ENCODE measurements around the gene TMEM140. TPM values are rescaled to one million over a fixed set of nuclear protein-coding genes. Genes with fewer than 3 reads are reported as not detected.

The TMEM140 gene
- total RNA-seq, 1 experiment from 2014 or later: 3.2 TPM

DNA sequence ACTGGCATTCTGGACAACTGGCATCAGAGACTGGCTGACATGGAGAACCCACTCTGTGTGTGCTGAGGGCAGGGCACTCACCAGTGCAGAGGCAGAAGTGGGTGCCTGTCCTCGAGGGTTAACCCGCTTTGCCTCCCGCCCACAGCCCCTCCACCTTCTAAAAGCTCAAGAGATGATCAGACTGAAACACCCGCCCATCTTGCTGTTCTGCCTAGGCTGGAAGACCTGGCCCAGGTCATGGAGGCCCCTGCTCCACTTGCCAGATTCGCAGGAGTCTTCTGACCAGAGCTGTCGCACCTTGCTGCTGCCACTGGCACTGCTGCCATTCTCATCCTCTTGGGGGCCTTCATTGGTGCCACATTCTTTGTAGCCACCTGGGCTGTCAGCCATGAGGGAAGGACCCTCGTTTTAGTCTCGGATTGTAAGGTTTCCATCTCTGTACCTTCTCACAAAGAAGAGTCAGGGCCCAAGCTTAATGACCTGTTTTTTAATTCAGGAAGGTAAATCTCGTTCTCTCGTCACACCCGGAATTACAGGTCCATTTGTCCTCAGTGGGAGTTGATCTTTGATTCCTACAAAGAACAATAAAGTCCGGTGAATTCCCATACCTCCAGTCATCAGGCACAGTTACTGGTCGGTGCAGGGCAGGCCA, 20.7 kb downstream of the TMEM140 start:
- H3K4me3 ChIP-seq (ENCODE audit: low read depth in 2 of 2, low read length in 2 of 2): peak overlapping the region; percentile 97; a peak in 2 of 4 replicates
- H3K36me3 ChIP-seq (ENCODE audit: control insufficient read depth, insufficient read depth, low read length): peaks cover 5% of the 10 kb centered on the region
- TF ChIP-seq TCF7L2 (IDR thresholded peaks at IDR 0.05; ENCODE audit: low read depth, low read length): no peak
- TF ChIP-seq, protein P1, sequence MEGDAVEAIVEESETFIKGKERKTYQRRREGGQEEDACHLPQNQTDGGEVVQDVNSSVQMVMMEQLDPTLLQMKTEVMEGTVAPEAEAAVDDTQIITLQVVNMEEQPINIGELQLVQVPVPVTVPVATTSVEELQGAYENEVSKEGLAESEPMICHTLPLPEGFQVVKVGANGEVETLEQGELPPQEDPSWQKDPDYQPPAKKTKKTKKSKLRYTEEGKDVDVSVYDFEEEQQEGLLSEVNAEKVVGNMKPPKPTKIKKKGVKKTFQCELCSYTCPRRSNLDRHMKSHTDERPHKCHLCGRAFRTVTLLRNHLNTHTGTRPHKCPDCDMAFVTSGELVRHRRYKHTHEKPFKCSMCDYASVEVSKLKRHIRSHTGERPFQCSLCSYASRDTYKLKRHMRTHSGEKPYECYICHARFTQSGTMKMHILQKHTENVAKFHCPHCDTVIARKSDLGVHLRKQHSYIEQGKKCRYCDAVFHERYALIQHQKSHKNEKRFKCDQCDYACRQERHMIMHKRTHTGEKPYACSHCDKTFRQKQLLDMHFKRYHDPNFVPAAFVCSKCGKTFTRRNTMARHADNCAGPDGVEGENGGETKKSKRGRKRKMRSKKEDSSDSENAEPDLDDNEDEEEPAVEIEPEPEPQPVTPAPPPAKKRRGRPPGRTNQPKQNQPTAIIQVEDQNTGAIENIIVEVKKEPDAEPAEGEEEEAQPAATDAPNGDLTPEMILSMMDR (IDR thresholded peaks at IDR 0.05): no peak
- POLR2A ChIA-PET: no interaction called here
- peak overlapping the region; percentile 96 for H3K27ac ChIP-seq (ENCODE audit: low read length)
- no peaks in the 10 kb centered on the region for H3K27me3 ChIP-seq (ENCODE audit: control insufficient read depth, insufficient read depth, low read length)
- CTCF ChIA-PET: no interaction called here
- DNase-seq (ENCODE audit: low read depth, low spot score): no peak
- peaks cover 10% of the 10 kb centered on the region for H3K4me1 ChIP-seq (ENCODE audit: control insufficient read depth, insufficient read depth, low read length)
- H3K9me3 ChIP-seq (ENCODE audit: control insufficient read depth, insufficient read depth, low read depth, low read length): no peaks in the 10 kb centered on the region
- in situ Hi-C loops (cut with HindIII; ENCODE audit: low pct_unique_long_range_greater_than_20kb, low sequenced_read_pairs): no loop called here
- no peak for ATAC-seq
- intact Hi-C loops (cut with micrococcal nuclease; ENCODE audit: unreplicated experiment): no loop called here
- no TSS peak for BruUV-seq (replicated peaks)

DNA sequence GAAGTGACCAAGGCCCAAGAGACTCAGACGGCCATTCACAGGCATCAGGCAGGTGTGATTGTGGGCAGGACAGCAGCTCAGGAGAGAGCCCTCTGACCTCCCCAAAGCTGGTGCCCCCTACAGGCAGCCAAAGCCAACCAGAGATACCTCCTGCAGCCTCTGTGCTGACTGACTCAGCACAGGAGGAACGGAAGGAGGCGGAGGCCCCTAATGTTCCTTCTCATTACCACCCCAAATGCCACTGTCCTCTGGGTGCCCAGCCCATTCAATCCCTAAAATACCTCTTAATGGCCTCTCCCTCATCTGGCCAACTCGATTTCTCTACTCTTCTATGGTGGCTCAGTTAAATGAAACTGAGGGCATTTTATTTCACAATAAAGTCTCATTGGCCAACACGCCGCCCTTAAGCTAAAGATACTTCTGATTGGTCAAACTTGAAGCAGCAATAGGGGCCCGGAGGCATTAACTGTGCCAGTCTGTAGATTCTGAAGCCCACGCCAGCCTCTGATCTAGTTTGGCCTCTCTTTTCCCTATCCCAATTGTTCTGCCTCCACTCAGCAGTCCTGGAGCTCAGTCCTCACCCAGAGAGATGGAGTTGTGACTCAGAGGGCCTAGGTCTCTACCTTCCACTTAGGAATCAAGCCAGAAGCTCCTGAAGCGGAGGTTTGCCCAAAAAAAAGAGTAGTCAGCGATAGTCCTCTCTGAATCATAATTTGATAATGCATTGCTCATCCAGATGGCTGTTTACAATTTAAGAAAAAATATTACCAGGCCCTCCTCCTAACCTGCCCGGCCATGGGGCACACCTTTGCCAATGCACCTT, 21.5 kb downstream of the TMEM140 start:
- Histone ChIP-seq H3K4me1 (ENCODE audit: control insufficient read depth, insufficient read depth, low read length) (peaks cover 10% of the 10 kb centered on the region), H3K4me3 (ENCODE audit: low read depth in 2 of 2, low read length in 2 of 2) (peak overlapping the region; percentile 97), H3K36me3 (ENCODE audit: control insufficient read depth, insufficient read depth, low read length) (peaks cover 5% of the 10 kb centered on the region), H3K27ac (ENCODE audit: low read length) (peak overlapping the region; percentile 96), H3K9me3 (ENCODE audit: control insufficient read depth, insufficient read depth, low read depth, low read length) (no peaks in the 10 kb centered on the region), H3K27me3 (ENCODE audit: control insufficient read depth, insufficient read depth, low read length) (no peaks in the 10 kb centered on the region)
- intact Hi-C loops (cut with micrococcal nuclease; ENCODE audit: unreplicated experiment) (no loop called here), in situ Hi-C loops (cut with HindIII; ENCODE audit: low pct_unique_long_range_greater_than_20kb, low sequenced_read_pairs) (no loop called here)
- CTCF ChIA-PET: no interaction called here
- POLR2A ChIA-PET: no interaction called here
- no peak for ATAC-seq
- TF ChIP-seq TCF7L2 (IDR thresholded peaks at IDR 0.05; ENCODE audit: low read depth, low read length): no peak
- TF ChIP-seq, protein P1 (IDR thresholded peaks at IDR 0.05): peak; percentile 68
- peak; percentile 30 for DNase-seq (ENCODE audit: low read depth, low spot score)
- BruUV-seq (replicated peaks): TSS peak; percentile 79

GRCh38 chr7:135169964-135170273, 22.0 kb downstream of the TMEM140 start:
- Histone ChIP-seq H3K27ac (ENCODE audit: low read length) (peak overlapping the region; percentile 96), H3K4me1 (ENCODE audit: control insufficient read depth, insufficient read depth, low read length) (peaks cover 10% of the 10 kb centered on the region), H3K9me3 (ENCODE audit: control insufficient read depth, insufficient read depth, low read depth, low read length) (no peaks in the 10 kb centered on the region), H3K4me3 (ENCODE audit: low read depth in 2 of 2, low read length in 2 of 2) (peak overlapping the region; percentile 97), H3K27me3 (ENCODE audit: control insufficient read depth, insufficient read depth, low read length) (no peaks in the 10 kb centered on the region), H3K36me3 (ENCODE audit: control insufficient read depth, insufficient read depth, low read length) (peaks cover 5% of the 10 kb centered on the region)
- DNase-seq (ENCODE audit: low read depth, low spot score): no peak
- ATAC-seq: no peak; the same call in 1 of the 2 replicates
- ChIA-PET CTCF (no interaction called here), POLR2A (no interaction called here)
- no TSS peak for BruUV-seq (replicated peaks)
- intact Hi-C loops (cut with micrococcal nuclease; ENCODE audit: unreplicated experiment): loop anchor here (2.0 to 10.0 kb wide), 2 partner anchors 65 to 183 kb away; partner anchors contain the start of genes AGBL3 and STRA8
- in situ Hi-C loops (cut with HindIII; ENCODE audit: low pct_unique_long_range_greater_than_20kb, low sequenced_read_pairs): no loop called here
- TF ChIP-seq SIN3A (IDR thresholded peaks at IDR 0.05; ENCODE audit: borderline replicate concordance, insufficient read depth, low read depth, low read length) (no peak), POLR2AphosphoS5 (IDR thresholded peaks at IDR 0.05; ENCODE audit: low read depth, low read length) (no peak), TCF7L2 (IDR thresholded peaks at IDR 0.05; ENCODE audit: low read depth, low read length) (no peak)
- TF ChIP-seq, protein P2, sequence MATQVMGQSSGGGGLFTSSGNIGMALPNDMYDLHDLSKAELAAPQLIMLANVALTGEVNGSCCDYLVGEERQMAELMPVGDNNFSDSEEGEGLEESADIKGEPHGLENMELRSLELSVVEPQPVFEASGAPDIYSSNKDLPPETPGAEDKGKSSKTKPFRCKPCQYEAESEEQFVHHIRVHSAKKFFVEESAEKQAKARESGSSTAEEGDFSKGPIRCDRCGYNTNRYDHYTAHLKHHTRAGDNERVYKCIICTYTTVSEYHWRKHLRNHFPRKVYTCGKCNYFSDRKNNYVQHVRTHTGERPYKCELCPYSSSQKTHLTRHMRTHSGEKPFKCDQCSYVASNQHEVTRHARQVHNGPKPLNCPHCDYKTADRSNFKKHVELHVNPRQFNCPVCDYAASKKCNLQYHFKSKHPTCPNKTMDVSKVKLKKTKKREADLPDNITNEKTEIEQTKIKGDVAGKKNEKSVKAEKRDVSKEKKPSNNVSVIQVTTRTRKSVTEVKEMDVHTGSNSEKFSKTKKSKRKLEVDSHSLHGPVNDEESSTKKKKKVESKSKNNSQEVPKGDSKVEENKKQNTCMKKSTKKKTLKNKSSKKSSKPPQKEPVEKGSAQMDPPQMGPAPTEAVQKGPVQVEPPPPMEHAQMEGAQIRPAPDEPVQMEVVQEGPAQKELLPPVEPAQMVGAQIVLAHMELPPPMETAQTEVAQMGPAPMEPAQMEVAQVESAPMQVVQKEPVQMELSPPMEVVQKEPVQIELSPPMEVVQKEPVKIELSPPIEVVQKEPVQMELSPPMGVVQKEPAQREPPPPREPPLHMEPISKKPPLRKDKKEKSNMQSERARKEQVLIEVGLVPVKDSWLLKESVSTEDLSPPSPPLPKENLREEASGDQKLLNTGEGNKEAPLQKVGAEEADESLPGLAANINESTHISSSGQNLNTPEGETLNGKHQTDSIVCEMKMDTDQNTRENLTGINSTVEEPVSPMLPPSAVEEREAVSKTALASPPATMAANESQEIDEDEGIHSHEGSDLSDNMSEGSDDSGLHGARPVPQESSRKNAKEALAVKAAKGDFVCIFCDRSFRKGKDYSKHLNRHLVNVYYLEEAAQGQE (IDR thresholded peaks at IDR 0.05; ENCODE audit: insufficient read depth in 1 of 2, low read depth in 2 of 2, low read length in 1 of 2): no peak
- TF ChIP-seq, protein P1 (IDR thresholded peaks at IDR 0.05): no peak

Measured in Panc1 (cell line).